Skeletal muscle satellite cell (primary cell): ENCODE results near the gene GDI2.

Source experiments
- H3K27me3 ChIP-seq: 2 replicates; pipeline ENCODE4 v1.7.0; 2013; ENCODE audit warnings: low read length; ENCODE audit not compliant: control insufficient read depth, insufficient read depth
- H3K36me3 ChIP-seq: 2 replicates; pipeline ENCODE4 v1.7.0; 2013; ENCODE audit warnings: mild to moderate bottlenecking, control low read depth, low read length; ENCODE audit not compliant: insufficient read depth
- H3K4me1 ChIP-seq: 2 replicates; pipeline ENCODE4 v1.7.0; 2013; ENCODE audit warnings: low read length; ENCODE audit not compliant: control insufficient read depth, insufficient read depth
- H3K4me2 ChIP-seq: 2 replicates; pipeline ENCODE4 v1.7.0; 2013; ENCODE audit warnings: mild to moderate bottlenecking, low read length
- H3K4me3 ChIP-seq: 2 replicates; pipeline ENCODE4 v1.7.0; 2013; ENCODE audit warnings: low read length
- H3K9ac ChIP-seq: 2 replicates; pipeline ENCODE4 v1.7.0; 2013; ENCODE audit warnings: mild to moderate bottlenecking, low read depth, low read length, moderate library complexity
- H3K9me3 ChIP-seq: replicated peaks from 2 replicates; pipeline ENCODE4 v1.7.0; 2013; ENCODE audit warnings: mild to moderate bottlenecking, control low read depth, low read length

Gene GDI2

GRCh38 chr10:5818894-5819293 lies 5.7 kb upstream of the GDI2 start:
- Histone ChIP-seq H3K4me1 (peaks cover 9% of the 10 kb centered on the region), H3K9ac (no peak overlapping the region), H3K9me3 (no peaks in the 10 kb centered on the region), H3K36me3 (no peaks in the 10 kb centered on the region), H3K27me3 (no peaks in the 10 kb centered on the region), H3K4me2 (no peak overlapping the region), H3K4me3 (no peak overlapping the region)

- H3K4me1 ChIP-seq = peaks cover 11% of the 10 kb centered on the region
- H3K4me3 ChIP-seq = no peak overlapping the region
- H3K27me3 ChIP-seq = no peaks in the 10 kb centered on the region
- no peaks in the 10 kb centered on the region for H3K36me3 ChIP-seq
- no peak overlapping the region for H3K9ac ChIP-seq
- H3K9me3 ChIP-seq = no peaks in the 10 kb centered on the region
- H3K4me2 ChIP-seq = no peak overlapping the region
These were observed 4.8 kb upstream of the GDI2 start for GRCh38 chr10:5818048-5818331.

GRCh38 chr10:5817322-5818047 lies 4.3 kb upstream of the GDI2 start:
- Histone ChIP-seq H3K4me3 (no peak overlapping the region), H3K9ac (no peak overlapping the region), H3K4me2 (no peak overlapping the region), H3K27me3 (no peaks in the 10 kb centered on the region), H3K4me1 (peaks cover 11% of the 10 kb centered on the region), H3K36me3 (no peaks in the 10 kb centered on the region), H3K9me3 (no peaks in the 10 kb centered on the region)

GRCh38 chr10:5816170-5816569 lies 2.9 kb upstream of the GDI2 start:
- H3K4me2 ChIP-seq = no peak overlapping the region
- H3K36me3 ChIP-seq = no peaks in the 10 kb centered on the region
- H3K9ac ChIP-seq = no peak overlapping the region
- no peak overlapping the region for H3K4me3 ChIP-seq
- H3K27me3 ChIP-seq = no peaks in the 10 kb centered on the region
- peaks cover 11% of the 10 kb centered on the region for H3K4me1 ChIP-seq
- no peaks in the 10 kb centered on the region for H3K9me3 ChIP-seq

GRCh38 chr10:5814110-5815107 lies 1.2 kb upstream of the GDI2 start:
- no peaks in the 10 kb centered on the region for H3K9me3 ChIP-seq
- H3K4me1 ChIP-seq = peaks cover 21% of the 10 kb centered on the region
- H3K4me3 ChIP-seq = peak overlapping the region; percentile 84
- peak overlapping the region; percentile 88 for H3K4me2 ChIP-seq
- peak overlapping the region; percentile 100 for H3K9ac ChIP-seq
- no peaks in the 10 kb centered on the region for H3K36me3 ChIP-seq
- H3K27me3 ChIP-seq = no peaks in the 10 kb centered on the region

GRCh38 chr10:5813091-5813340 lies 218 bp downstream of the GDI2 start:
- no peaks in the 10 kb centered on the region for H3K36me3 ChIP-seq
- peak overlapping the region; percentile 99 for H3K4me3 ChIP-seq
- peaks cover 24% of the 10 kb centered on the region for H3K4me1 ChIP-seq
- peak overlapping the region; percentile 100 for H3K9ac ChIP-seq
- peak overlapping the region; percentile 87 for H3K4me2 ChIP-seq
- H3K27me3 ChIP-seq = no peaks in the 10 kb centered on the region
- H3K9me3 ChIP-seq = no peaks in the 10 kb centered on the region

- Histone ChIP-seq H3K36me3 (no peaks in the 10 kb centered on the region), H3K4me2 (peak overlapping the region; percentile 87), H3K4me1 (peaks cover 24% of the 10 kb centered on the region)
These were observed 747 bp downstream of the GDI2 start for GRCh38 chr10:5812283-5813090.

GRCh38 chr10:5811387-5811821 lies 1.8 kb downstream of the GDI2 start:
- peaks cover 24% of the 10 kb centered on the region for H3K4me1 ChIP-seq
- peak overlapping the region; percentile 87 for H3K4me2 ChIP-seq
- H3K9me3 ChIP-seq = no peaks in the 10 kb centered on the region
- H3K27me3 ChIP-seq = no peaks in the 10 kb centered on the region
- peak overlapping the region; percentile 100 for H3K9ac ChIP-seq
- peak overlapping the region; percentile 99 for H3K4me3 ChIP-seq
- H3K36me3 ChIP-seq = no peaks in the 10 kb centered on the region

More at GRCh38 chr10:5812283-5813090, 747 bp downstream of the GDI2 start:
- H3K9ac ChIP-seq = peak overlapping the region; percentile 100
- H3K27me3 ChIP-seq = no peaks in the 10 kb centered on the region
- no peaks in the 10 kb centered on the region for H3K9me3 ChIP-seq
- peak overlapping the region; percentile 99 for H3K4me3 ChIP-seq

- Histone ChIP-seq H3K4me3 (peak overlapping the region; percentile 99), H3K9me3 (no peaks in the 10 kb centered on the region), H3K27me3 (no peaks in the 10 kb centered on the region), H3K4me2 (peak overlapping the region; percentile 87), H3K4me1 (peaks cover 24% of the 10 kb centered on the region), H3K9ac (peak overlapping the region; percentile 100), H3K36me3 (peaks cover 8% of the 10 kb centered on the region)
These were observed 3.0 kb downstream of the GDI2 start for GRCh38 chr10:5810225-5810624.

- peaks cover 23% of the 10 kb centered on the region for H3K4me1 ChIP-seq
- H3K9me3 ChIP-seq = no peaks in the 10 kb centered on the region
- peaks cover 9% of the 10 kb centered on the region for H3K36me3 ChIP-seq
- H3K4me3 ChIP-seq = peak overlapping the region; percentile 36
- H3K4me2 ChIP-seq = peak overlapping the region; percentile 87
- no peaks in the 10 kb centered on the region for H3K27me3 ChIP-seq
- H3K9ac ChIP-seq = peak overlapping the region; percentile 100
These were observed 3.6 kb downstream of the GDI2 start for GRCh38 chr10:5809527-5810154.
